ENCODE results near the gene CHRM4. TPM values are rescaled to one million over a fixed set of nuclear protein-coding genes. Genes with fewer than 3 reads are reported as not detected.

Gene CHRM4
- total RNA-seq, 1 donor, result 0.36 TPM

- TF ChIP-seq CTCF (IDR thresholded peaks at IDR 0.05; ENCODE audit: extremely low read depth, low read depth, low read length), result no peak
These were observed 43.8 kb downstream of the CHRM4 start for GRCh38 chr11:46347637-46348311.

GRCh38 chr11:46346886-46347636 lies 44.5 kb downstream of the CHRM4 start, which contains the start of gene DGKZ:
Gene DGKZ, plus strand, starts transcription at chr11:46347463. Its CDS starts 197 bp downstream, at chr11:46347660.
- H3K27me3 ChIP-seq (ENCODE audit: insufficient read depth, low read length), result peaks cover 12% of the 10 kb centered on the region
- no peaks in the 10 kb centered on the region for H3K9me3 ChIP-seq (ENCODE audit: low read depth, low read length)
- H3K36me3 ChIP-seq (ENCODE audit: insufficient read depth, low read length), result no peaks in the 10 kb centered on the region
- peak within 1 kb of the TSS; percentile 28 for H2AFZ ChIP-seq (ENCODE audit: low read length)
- H3K4me2 ChIP-seq (ENCODE audit: insufficient read depth, low read length), result peak within 1 kb of the TSS; percentile 92
- H3K4me1 ChIP-seq (ENCODE audit: insufficient read depth, low read length), result peaks cover 9% of the 10 kb centered on the region
- peak within 1 kb of the TSS; percentile 84 for H3K4me3 ChIP-seq (ENCODE audit: insufficient read depth, low read length)
- peak; percentile 37 for TF ChIP-seq CTCF (IDR thresholded peaks at IDR 0.05; ENCODE audit: extremely low read depth, low read depth, low read length)
- peaks cover 20% of the 10 kb centered on the region for H4K20me1 ChIP-seq (ENCODE audit: insufficient read depth, low read length)
- DNase-seq (ENCODE audit: insufficient read length, low spot score, missing footprints), result peak; percentile 100
- peaks cover 43% of the 10 kb centered on the region for H3K79me2 ChIP-seq (ENCODE audit: insufficient read depth, low read length)
- no peak within 1 kb of the TSS for H3K27ac ChIP-seq (ENCODE audit: low read depth, low read length)

More at GRCh38 chr11:46347637-46348311, 43.8 kb downstream of the CHRM4 start:
- Histone ChIP-seq H3K4me2 (ENCODE audit: insufficient read depth, low read length) (peak overlapping the region; percentile 92), H3K9me3 (ENCODE audit: low read depth, low read length) (no peaks in the 10 kb centered on the region), H3K36me3 (ENCODE audit: insufficient read depth, low read length) (no peaks in the 10 kb centered on the region), H4K20me1 (ENCODE audit: insufficient read depth, low read length) (peaks cover 24% of the 10 kb centered on the region), H3K27me3 (ENCODE audit: insufficient read depth, low read length) (peaks cover 7% of the 10 kb centered on the region), H3K4me1 (ENCODE audit: insufficient read depth, low read length) (peaks cover 9% of the 10 kb centered on the region), H3K4me3 (ENCODE audit: insufficient read depth, low read length) (peak overlapping the region; percentile 84), H3K27ac (ENCODE audit: low read depth, low read length) (no peak overlapping the region), H3K79me2 (ENCODE audit: insufficient read depth, low read length) (peaks cover 50% of the 10 kb centered on the region), H2AFZ (ENCODE audit: low read length) (peak overlapping the region; percentile 28)
- peak; percentile 93 for DNase-seq (ENCODE audit: insufficient read length, low spot score, missing footprints)

GRCh38 chr11:46345881-46346484 lies 45.6 kb downstream of the CHRM4 start:
- DNase-seq (ENCODE audit: insufficient read length, low spot score, missing footprints), result peak; percentile 81
- H3K9me3 ChIP-seq (ENCODE audit: low read depth, low read length), result no peaks in the 10 kb centered on the region
- H3K36me3 ChIP-seq (ENCODE audit: insufficient read depth, low read length), result no peaks in the 10 kb centered on the region
- H3K79me2 ChIP-seq (ENCODE audit: insufficient read depth, low read length), result peaks cover 32% of the 10 kb centered on the region
- TF ChIP-seq CTCF (IDR thresholded peaks at IDR 0.05; ENCODE audit: extremely low read depth, low read depth, low read length), result no peak
- no peak overlapping the region for H3K4me2 ChIP-seq (ENCODE audit: insufficient read depth, low read length)
- peaks cover 17% of the 10 kb centered on the region for H4K20me1 ChIP-seq (ENCODE audit: insufficient read depth, low read length)
- H3K27me3 ChIP-seq (ENCODE audit: insufficient read depth, low read length), result peaks cover 18% of the 10 kb centered on the region
- peaks cover 9% of the 10 kb centered on the region for H3K4me1 ChIP-seq (ENCODE audit: insufficient read depth, low read length)
- no peak overlapping the region for H3K4me3 ChIP-seq (ENCODE audit: insufficient read depth, low read length)
- no peak overlapping the region for H3K27ac ChIP-seq (ENCODE audit: low read depth, low read length)
- H2AFZ ChIP-seq (ENCODE audit: low read length), result no peak overlapping the region
